ENCODE measurements around the gene SLC9A8.

GRCh38 chr20:49769048-49769581 is 43.5 kb upstream of the SLC9A8 start:
- no peak for TF ChIP-seq POLR2A (IDR thresholded peaks at IDR 0.05)
- TF ChIP-seq, protein P1, sequence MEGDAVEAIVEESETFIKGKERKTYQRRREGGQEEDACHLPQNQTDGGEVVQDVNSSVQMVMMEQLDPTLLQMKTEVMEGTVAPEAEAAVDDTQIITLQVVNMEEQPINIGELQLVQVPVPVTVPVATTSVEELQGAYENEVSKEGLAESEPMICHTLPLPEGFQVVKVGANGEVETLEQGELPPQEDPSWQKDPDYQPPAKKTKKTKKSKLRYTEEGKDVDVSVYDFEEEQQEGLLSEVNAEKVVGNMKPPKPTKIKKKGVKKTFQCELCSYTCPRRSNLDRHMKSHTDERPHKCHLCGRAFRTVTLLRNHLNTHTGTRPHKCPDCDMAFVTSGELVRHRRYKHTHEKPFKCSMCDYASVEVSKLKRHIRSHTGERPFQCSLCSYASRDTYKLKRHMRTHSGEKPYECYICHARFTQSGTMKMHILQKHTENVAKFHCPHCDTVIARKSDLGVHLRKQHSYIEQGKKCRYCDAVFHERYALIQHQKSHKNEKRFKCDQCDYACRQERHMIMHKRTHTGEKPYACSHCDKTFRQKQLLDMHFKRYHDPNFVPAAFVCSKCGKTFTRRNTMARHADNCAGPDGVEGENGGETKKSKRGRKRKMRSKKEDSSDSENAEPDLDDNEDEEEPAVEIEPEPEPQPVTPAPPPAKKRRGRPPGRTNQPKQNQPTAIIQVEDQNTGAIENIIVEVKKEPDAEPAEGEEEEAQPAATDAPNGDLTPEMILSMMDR (IDR thresholded peaks at IDR 0.05), result no peak
- no peak for TF ChIP-seq EP300 (IDR thresholded peaks at IDR 0.05)
- no peak for TF ChIP-seq POLR2AphosphoS5 (IDR thresholded peaks at IDR 0.05)

Measured in stomach (tissue), 4 donors.